Neutrophil (primary cell): Measurements from ENCODE around the gene SIGLEC14.

Experiments used
- H3K27ac ChIP-seq: fragments of 200-600 bp; sonication (generic); 2 replicates; pipeline ENCODE4 v1.5.1; 2016; ENCODE audit warnings: mild to moderate bottlenecking, moderate library complexity
- H3K27me3 ChIP-seq: fragments of 200-600 bp; sonication (generic); 2 replicates; pipeline ENCODE4 v1.6.0; 2016; ENCODE audit warnings: mild to moderate bottlenecking
- H3K36me3 ChIP-seq: fragments of 200-600 bp; sonication (generic); 2 replicates; pipeline ENCODE4 v1.5.1; 2017
- H3K4me1 ChIP-seq, 2 experiments: fragments of 200-600 bp in 1 of 2; sonication (generic) in 1 of 2; 1 replicate in 1 of 2; 2 replicates in 1 of 2; pipeline versions ENCODE4 v1.5.1 to v1.6.1; 2013 to 2016; ENCODE audit warnings: low read depth in 1 of 2, low read length in 1 of 2, mild to moderate bottlenecking in 1 of 2, moderate library complexity in 1 of 2; ENCODE audit not compliant: control insufficient read depth in 1 of 2, insufficient read depth in 1 of 2
- H3K4me3 ChIP-seq, 2 experiments: fragments of 200-600 bp in 1 of 2; sonication (generic) in 1 of 2; 1 replicate in 1 of 2; 2 replicates in 1 of 2; pipeline ENCODE4 v1.5.1; 2013 to 2016; ENCODE audit warnings: low read depth in 1 of 2, low read length in 1 of 2, mild to moderate bottlenecking in 1 of 2, moderate library complexity in 1 of 2
- H3K9me3 ChIP-seq: fragments of 200-600 bp; sonication (generic); 2 replicates; pipeline ENCODE4 v1.5.1; 2016
- TF ChIP-seq, protein P1 (sequence below): fragments of 200-600 bp; sonication (generic); IDR thresholded peaks from 2 replicates; pipeline ENCODE4 v1.5.1; 2016; ENCODE audit warnings: antibody characterized with exemption

SIGLEC14 gene

DNA sequence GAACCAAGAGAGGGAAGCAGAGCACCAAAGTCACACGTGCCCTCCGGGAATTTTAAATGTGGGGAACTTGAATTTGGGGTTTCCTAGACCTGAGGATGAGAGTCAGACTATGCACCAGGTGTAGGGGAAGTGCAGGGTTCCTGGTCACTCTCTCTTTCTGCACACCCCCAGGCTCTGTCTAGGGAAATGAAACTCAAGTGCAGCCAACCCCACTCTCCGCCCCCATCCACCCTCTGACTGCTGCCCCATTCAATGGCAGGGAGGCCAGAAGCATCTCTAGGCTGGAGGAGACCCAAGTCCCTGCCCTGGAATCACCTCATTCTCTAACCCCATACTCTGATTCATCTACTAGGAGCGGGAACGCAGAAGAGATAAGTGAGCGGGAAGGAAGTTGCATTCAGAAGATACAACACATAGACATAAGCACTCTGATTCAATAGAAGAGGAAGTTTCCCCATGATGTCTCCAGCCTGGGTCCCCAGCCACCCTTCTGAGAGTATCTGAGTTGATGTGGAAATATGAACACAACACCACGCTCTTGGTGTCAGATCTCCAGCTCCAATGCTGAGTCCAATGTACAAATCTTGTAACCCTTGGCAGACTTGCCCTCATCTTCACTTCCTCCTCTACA, 4.7 kb upstream of the SIGLEC14 start:
- peak overlapping the region; percentile 12 to 37 for H3K4me3 ChIP-seq
- peak overlapping the region; percentile 86 for H3K27ac ChIP-seq
- TF ChIP-seq, protein P1, sequence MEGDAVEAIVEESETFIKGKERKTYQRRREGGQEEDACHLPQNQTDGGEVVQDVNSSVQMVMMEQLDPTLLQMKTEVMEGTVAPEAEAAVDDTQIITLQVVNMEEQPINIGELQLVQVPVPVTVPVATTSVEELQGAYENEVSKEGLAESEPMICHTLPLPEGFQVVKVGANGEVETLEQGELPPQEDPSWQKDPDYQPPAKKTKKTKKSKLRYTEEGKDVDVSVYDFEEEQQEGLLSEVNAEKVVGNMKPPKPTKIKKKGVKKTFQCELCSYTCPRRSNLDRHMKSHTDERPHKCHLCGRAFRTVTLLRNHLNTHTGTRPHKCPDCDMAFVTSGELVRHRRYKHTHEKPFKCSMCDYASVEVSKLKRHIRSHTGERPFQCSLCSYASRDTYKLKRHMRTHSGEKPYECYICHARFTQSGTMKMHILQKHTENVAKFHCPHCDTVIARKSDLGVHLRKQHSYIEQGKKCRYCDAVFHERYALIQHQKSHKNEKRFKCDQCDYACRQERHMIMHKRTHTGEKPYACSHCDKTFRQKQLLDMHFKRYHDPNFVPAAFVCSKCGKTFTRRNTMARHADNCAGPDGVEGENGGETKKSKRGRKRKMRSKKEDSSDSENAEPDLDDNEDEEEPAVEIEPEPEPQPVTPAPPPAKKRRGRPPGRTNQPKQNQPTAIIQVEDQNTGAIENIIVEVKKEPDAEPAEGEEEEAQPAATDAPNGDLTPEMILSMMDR: no peak
- no peaks in the 10 kb centered on the region for H3K36me3 ChIP-seq
- no peaks in the 10 kb centered on the region for H3K9me3 ChIP-seq
- H3K4me1 ChIP-seq: peaks cover 66 to 81% of the 10 kb centered on the region in 2 experiments
- H3K27me3 ChIP-seq: no peaks in the 10 kb centered on the region

DNA sequence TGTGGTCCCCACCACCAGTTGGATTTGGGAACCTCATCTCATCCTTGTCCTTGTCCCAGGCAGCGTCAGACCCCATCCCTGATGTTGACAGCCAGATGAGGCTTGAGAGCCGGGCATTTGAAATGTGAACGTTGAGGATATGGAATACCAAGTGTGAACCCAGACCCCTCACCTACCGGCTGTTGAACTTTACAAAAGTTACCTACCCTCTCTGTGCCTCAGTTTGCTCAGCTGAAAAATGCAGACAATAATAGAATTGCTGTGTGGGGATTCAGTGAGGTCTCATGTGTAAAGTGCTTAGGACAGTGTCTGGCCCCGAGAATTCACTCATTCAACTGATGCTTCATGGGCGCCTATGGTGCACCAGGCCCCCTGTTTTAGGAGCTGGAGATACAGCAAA, 693 bp upstream of the SIGLEC14 start:
- peaks cover 54 to 85% of the 10 kb centered on the region in 2 experiments for H3K4me1 ChIP-seq
- H3K4me3 ChIP-seq: peak overlapping the region; percentile 56 to 57
- no peaks in the 10 kb centered on the region for H3K9me3 ChIP-seq
- H3K36me3 ChIP-seq: peaks cover 24% of the 10 kb centered on the region
- H3K27ac ChIP-seq: peak overlapping the region; percentile 90
- no peaks in the 10 kb centered on the region for H3K27me3 ChIP-seq
- TF ChIP-seq, protein P1: no peak

GRCh38 chr19:51644636-51645271, 1.9 kb downstream of the SIGLEC14 start:
- Histone ChIP-seq H3K9me3 (no peaks in the 10 kb centered on the region), H3K4me3 (peak overlapping the region; percentile 55 to 78), H3K4me1 (peaks cover 28 to 83% of the 10 kb centered on the region in 2 experiments), H3K27ac (peak overlapping the region; percentile 84), H3K36me3 (peaks cover 43% of the 10 kb centered on the region), H3K27me3 (no peaks in the 10 kb centered on the region)
- TF ChIP-seq, protein P1: no peak

GRCh38 chr19:51641648-51642047, 5.0 kb downstream of the SIGLEC14 start:
- peak overlapping the region; percentile 84 for H3K27ac ChIP-seq
- peak overlapping the region in 1 of 2 experiments; percentile 12 for H3K4me3 ChIP-seq
- peaks cover 55% of the 10 kb centered on the region for H3K36me3 ChIP-seq
- no peaks in the 10 kb centered on the region for H3K9me3 ChIP-seq
- TF ChIP-seq, protein P1: no peak
- no peaks in the 10 kb centered on the region for H3K27me3 ChIP-seq
- H3K4me1 ChIP-seq: peaks cover 0 to 86% of the 10 kb centered on the region in 2 experiments

GRCh38 chr19:51640386-51640785, 6.2 kb downstream of the SIGLEC14 start:
- Histone ChIP-seq H3K27me3 (no peaks in the 10 kb centered on the region), H3K4me3 (no peak overlapping the region), H3K27ac (peak overlapping the region; percentile 84), H3K36me3 (peaks cover 55% of the 10 kb centered on the region), H3K4me1 (peaks cover 0 to 97% of the 10 kb centered on the region in 2 experiments), H3K9me3 (no peaks in the 10 kb centered on the region)
- TF ChIP-seq, protein P1: no peak
